ENCODE results near the gene FSHB.
"Not testable (repeated sequence)": the region's sequence is repeated elsewhere in the genome, so short reads cannot be mapped to it uniquely, and the experiment has no call there.

The FSHB gene

GRCh38 chr11:30230714-30231113 lies at the start of gene FSHB:
TSS of gene FSHB (plus strand) at chr11:30231014. CDS start at chr11:30231903, 889 bp downstream.
- DNase-seq: no peak

- no peak for DNase-seq
Observed at GRCh38 chr11:30186748-30187147, 44.1 kb upstream of the FSHB start.

- no peak for DNase-seq
Observed at GRCh38 chr11:30192620-30193019, 38.2 kb upstream of the FSHB start.

GRCh38 chr11:30196400-30197206 lies 34.2 kb upstream of the FSHB start:
- peak; percentile 53 to 54 for DNase-seq

GRCh38 chr11:30197869-30198268 lies 32.9 kb upstream of the FSHB start:
- DNase-seq: no peak

GRCh38 chr11:30202989-30203388 lies 27.8 kb upstream of the FSHB start:
- DNase-seq: not testable (repeated sequence)

GRCh38 chr11:30203850-30204249 lies 27.0 kb upstream of the FSHB start:
- no peak for DNase-seq

GRCh38 chr11:30206249-30206996 lies 24.4 kb upstream of the FSHB start:
- no peak for DNase-seq

- no peak for DNase-seq
Observed at GRCh38 chr11:30210357-30210756, 20.5 kb upstream of the FSHB start.

GRCh38 chr11:30216534-30216933 lies 14.3 kb upstream of the FSHB start:
- no peak for DNase-seq

- DNase-seq: no peak
Observed at GRCh38 chr11:30218278-30218677, 12.5 kb upstream of the FSHB start.

GRCh38 chr11:30225642-30226041 lies 5.2 kb upstream of the FSHB start:
- DNase-seq: no peak

- no peak for DNase-seq
Observed at GRCh38 chr11:30228323-30228884, 2.4 kb upstream of the FSHB start.

- DNase-seq: no peak
Observed at GRCh38 chr11:30239025-30239424, 8.2 kb downstream of the FSHB start.

- no peak for DNase-seq
Observed at GRCh38 chr11:30244265-30244664, 13.5 kb downstream of the FSHB start.

GRCh38 chr11:30245621-30246020 lies 14.8 kb downstream of the FSHB start:
- DNase-seq: no peak

- no peak for DNase-seq
Observed at GRCh38 chr11:30254307-30255298, 23.8 kb downstream of the FSHB start.

- DNase-seq: no peak
Observed at GRCh38 chr11:30255637-30256036, 24.8 kb downstream of the FSHB start.

- DNase-seq: no peak
Observed at GRCh38 chr11:30257058-30257457, 26.2 kb downstream of the FSHB start.

- no peak for DNase-seq
Observed at GRCh38 chr11:30258679-30259078, 27.9 kb downstream of the FSHB start.

GRCh38 chr11:30260813-30261212 lies 30.0 kb downstream of the FSHB start:
- DNase-seq: no peak

- no peak for DNase-seq
Observed at GRCh38 chr11:30261821-30262220, 31.0 kb downstream of the FSHB start.

GRCh38 chr11:30268638-30269037 lies 37.8 kb downstream of the FSHB start:
- not testable (repeated sequence) for DNase-seq

All from NCI-H1930 (cell line).